ENCODE data around the gene THRAP3.
"Not testable (repeated sequence)": the region's sequence is repeated elsewhere in the genome, so short reads cannot be mapped to it uniquely, and the experiment has no call there.

THRAP3 gene

GRCh38 chr1:36251794-36252481 lies 27.7 kb downstream of the THRAP3 start:
- no peak for DNase-seq (ENCODE audit: low spot score)

DNA sequence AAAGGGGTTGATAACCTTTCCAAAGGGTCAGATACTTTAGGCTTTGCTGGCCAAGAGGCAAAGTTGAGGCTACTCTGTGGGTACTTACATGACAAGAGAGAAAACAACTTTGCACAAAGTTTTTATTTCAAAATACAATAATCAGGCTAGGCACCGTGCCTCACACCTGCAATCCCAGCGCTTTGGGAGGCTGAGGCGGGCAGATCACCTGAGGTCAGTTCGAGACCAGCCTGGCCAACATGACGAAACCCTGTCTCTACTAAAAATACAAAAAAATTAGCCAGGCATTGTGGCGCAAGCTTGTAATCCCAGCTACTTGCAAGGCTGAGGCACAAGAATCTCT lies 28.2 kb downstream of the THRAP3 start:
- DNase-seq (ENCODE audit: low spot score): not testable (repeated sequence)

- DNase-seq (ENCODE audit: low spot score): no peak
Observed at GRCh38 chr1:36253161-36253862, 29.1 kb downstream of the THRAP3 start.

DNA sequence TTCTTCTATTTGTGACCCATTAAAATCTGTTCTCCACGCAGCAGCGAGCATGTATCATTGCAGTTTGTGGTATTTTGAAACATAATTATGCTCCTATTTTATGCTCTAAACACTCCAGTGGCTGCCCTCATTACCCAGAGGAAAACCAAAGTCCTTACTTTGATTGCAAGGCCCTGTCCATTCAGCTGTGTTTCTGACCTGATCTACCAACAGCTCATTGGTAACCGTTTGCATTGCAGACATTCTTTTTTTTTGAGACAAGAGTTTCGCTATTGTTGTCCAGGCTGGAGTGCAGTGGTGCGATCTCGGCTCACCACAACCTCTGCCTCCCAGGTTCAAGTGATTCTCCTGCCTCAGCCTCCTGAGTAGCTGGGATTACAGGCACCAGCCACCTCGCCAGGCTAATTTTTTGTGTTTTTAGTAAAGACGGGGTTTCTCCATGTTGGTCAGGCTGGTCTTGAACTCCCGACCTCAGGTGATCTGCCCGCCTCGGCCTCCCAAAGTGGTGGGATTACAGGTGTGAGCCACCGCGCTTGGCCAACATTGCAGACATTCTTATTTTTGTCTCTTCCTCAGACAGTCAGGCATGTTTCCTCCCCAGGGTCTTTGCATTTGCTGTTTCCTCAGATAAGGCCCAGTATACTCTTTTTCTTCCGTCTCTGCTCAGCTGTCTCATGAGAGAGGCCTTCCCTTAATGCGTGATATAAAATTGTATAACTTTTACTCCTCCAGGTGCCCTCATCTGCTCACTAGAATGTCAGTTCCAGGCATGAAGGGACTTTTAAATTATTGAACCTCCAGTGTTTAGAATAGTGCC lies 32.5 kb downstream of the THRAP3 start:
- no peak for DNase-seq (ENCODE audit: low spot score)

DNA sequence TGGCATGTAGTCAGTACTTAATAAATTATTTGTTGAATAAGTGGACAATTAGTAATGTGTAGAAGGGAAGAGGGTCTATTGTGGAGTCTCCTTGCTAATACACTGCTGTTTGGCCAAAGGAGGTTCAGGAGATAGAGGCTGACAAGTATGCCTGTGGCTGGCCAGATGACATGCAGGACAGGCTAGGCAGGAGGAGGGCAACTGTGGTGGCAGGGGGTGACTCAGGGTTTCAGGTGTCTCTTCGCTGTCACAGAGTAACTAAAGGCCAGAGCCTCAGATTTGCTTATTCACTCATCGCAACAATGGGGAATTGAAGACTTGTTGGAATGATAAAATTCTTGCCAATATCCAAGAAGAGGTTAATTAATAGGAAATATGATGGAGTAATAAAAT lies 33.1 kb downstream of the THRAP3 start:
- DNase-seq (ENCODE audit: low spot score): no peak

GRCh38 chr1:36258960-36259344 lies 34.7 kb downstream of the THRAP3 start:
- DNase-seq (ENCODE audit: low spot score): no peak

- DNase-seq (ENCODE audit: low spot score): no peak
Observed at GRCh38 chr1:36268981-36269380, 44.7 kb downstream of the THRAP3 start.

GRCh38 chr1:36269408-36269838 lies 45.2 kb downstream of the THRAP3 start:
- DNase-seq (ENCODE audit: low spot score): no peak

- no peak for DNase-seq (ENCODE audit: low spot score)
Observed at GRCh38 chr1:36273024-36273423, 48.8 kb downstream of the THRAP3 start.

GRCh38 chr1:36274201-36274600 lies 50.0 kb downstream of the THRAP3 start:
- no peak for DNase-seq (ENCODE audit: low spot score)

DNA sequence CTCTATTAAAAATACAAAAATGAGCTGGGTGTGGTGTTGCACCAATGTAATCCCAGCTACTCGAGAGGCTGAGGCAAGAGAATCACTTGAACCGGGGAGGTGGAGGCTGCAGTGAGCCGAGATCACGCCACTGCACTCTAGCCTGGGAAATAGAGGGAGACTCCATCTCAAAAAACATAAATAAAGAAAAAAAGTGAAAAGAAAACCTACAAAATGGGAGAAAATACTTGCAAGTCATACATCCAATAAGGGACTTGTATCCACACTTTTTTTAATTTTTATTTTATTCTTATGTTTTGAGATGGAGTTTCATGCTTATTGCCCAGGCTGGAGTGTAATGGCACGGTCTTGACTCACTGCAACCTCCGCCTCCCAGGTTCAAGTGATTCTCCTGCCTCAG lies 52.4 kb downstream of the THRAP3 start:
- DNase-seq (ENCODE audit: low spot score): no peak

DNA sequence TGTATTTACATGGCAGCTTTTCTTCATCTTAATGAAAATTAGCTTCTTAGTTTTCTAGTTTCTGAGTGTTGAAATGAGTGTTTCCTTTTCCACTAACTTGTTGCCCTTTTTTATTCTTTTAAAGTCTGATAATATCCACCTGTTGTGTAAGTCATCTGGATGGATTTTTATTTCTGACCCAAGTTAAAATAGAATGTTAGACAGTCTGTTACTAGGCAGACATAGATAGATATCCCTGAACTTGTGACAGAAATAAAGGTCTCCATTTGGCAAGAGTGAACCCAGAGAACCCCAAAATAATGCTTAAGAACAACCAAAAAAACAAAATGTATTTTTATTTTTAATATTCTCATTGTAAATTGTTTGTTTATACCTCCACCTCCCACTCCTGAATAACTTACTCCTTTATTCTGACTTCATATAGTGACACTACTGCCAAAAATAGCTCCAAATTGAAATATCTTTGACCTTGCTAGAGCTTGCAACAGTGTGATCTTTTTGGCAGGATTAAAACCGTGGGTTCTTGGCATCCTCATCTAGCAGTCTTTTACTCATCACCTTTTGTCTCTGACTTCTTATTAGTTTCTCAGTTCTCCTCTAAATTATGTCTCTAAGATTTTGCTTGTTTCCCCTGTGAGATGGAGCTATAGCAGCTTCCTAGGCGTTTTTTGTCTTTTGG lies 55.0 kb downstream of the THRAP3 start:
- no peak for DNase-seq (ENCODE audit: low spot score)

DNA sequence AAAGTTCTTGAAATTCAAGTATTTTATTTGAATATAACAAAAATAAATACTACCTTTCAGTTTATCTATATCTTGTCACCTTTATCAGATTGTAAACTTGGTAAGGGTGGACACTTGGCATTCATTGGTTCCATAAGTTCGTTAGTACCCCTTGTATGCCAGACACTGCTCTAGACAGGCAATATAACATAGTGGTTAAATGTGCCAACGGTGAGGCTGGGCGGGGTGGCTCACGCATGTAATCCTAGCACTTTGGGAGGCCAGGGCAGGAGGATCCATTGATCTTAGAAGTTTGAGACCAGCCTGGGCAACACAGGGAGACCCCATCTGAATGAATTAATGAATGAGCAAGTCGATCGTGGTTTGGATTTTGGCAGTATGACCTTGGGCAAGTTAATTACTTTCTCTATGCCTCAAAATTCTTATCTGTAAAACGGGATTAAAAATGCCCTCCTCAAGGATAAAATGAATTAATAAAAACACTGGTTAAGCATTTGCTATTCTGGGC lies 55.6 kb downstream of the THRAP3 start:
- no peak for DNase-seq (ENCODE audit: low spot score)

DNA sequence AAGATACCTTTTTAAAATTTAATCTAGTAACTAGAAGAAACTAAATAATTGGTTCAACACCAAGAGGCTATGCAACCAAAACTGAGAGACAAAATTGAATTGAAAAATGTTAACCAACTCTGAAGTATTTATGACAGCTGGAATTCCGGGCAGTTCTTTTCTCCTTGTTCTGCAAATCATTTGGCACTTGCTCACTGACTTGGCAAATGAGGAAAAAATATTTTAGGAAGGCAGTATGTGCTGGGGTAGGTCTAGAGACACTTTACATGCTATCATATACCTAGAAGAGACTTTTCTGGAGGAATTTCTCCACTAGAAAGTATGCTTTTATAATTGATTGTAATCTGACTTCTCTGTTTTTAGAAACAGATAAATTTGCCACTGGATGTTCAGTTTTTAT lies 59.8 kb downstream of the THRAP3 start:
- no peak for DNase-seq (ENCODE audit: low spot score)

DNA sequence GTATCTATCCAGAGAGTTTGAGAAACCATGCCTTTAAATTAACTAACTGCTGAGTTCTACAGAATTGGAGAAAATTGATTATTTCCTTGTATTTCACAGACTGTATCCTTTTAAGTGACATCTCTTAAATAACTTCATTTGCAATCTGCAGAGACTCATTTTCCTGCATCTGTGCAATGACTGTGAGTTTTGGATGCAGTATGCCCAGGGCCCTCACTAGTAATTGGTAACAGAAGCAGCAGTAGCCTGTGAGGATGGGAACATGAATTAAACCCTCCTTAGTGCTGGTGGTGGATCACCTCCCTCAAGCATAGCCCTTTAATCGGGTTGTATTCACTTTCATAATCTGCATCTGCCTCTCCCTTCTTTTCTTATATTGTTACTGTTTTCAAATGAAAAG lies 60.3 kb downstream of the THRAP3 start:
- no peak for DNase-seq (ENCODE audit: low spot score)

GRCh38 chr1:36285443-36286101 lies 61.3 kb downstream of the THRAP3 start:
- peak; percentile 81 for DNase-seq (ENCODE audit: low spot score)

DNA sequence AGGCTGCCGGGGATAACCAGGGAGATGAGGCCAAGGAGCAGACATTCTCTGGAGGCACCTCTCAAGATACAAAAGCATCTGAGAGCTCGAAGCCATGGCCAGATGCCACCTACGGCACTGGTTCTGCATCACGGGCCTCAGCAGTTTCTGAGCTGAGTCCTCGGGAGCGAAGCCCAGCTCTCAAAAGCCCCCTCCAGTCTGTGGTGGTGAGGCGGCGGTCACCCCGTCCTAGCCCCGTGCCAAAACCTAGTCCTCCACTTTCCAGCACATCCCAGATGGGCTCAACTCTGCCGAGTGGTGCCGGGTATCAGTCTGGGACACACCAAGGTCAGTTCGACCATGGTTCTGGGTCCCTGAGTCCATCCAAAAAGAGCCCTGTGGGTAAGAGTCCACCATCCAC lies 62.6 kb downstream of the THRAP3 start:
- DNase-seq (ENCODE audit: low spot score): no peak

DNA sequence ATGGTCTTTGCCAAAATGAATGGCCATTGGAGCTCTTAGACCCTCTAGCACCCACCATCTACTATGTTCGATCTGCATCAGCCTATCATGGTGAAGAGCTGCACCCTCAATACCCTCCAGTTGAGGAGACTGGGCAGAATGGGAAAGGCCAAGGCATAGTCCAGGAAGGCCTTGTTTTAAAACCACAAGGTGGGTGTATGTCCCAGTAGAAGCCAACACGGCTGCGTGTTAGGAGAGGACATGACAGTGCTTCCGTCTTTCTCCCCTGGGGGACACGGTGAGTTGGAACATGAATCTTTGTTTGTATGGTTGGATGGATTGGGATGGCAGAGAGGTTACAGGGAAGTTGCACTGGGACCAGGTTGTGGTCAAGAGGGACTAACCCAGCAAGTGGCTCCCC lies 63.4 kb downstream of the THRAP3 start:
- no peak for DNase-seq (ENCODE audit: low spot score)

- no peak for DNase-seq (ENCODE audit: low spot score)
Observed at GRCh38 chr1:36295390-36295789, 71.1 kb downstream of the THRAP3 start.

GRCh38 chr1:36297062-36297461 lies 72.8 kb downstream of the THRAP3 start:
- DNase-seq (ENCODE audit: low spot score): no peak

DNA sequence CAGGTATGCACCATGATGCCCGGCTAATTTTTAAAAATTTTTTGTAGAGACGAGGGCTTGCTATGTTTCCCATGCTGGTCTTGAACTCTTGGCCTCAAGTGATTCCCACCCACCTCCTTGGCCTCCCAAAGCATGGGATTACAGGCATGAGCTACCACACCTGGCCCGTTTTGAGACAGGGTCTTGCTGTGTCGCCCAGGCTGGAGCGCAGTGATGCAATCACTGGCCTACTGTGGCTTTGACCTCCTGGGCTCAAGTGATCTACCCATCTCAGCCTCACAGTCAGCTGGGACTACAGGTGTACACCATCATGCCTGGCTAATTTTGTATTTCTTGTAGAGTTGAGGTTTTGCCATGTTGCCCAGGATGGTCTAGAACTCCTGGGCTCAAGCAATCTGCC lies 74.4 kb downstream of the THRAP3 start:
- DNase-seq (ENCODE audit: low spot score): no peak

GRCh38 chr1:36300526-36300925 lies 76.3 kb downstream of the THRAP3 start:
- peak; percentile 11 for DNase-seq (ENCODE audit: low spot score)

All from CD4-positive, alpha-beta T cell treated with Interleukin-2 at 100 ng/mL for 4 hours (primary cell).